H1 (cell line): ENCODE data around the gene ELL. TPM values are rescaled to one million over a fixed set of nuclear protein-coding genes. Genes with fewer than 3 reads are reported as not detected.

Experiments used
- KDM1A ChIP-seq: fragments of 200-600, 300-600 bp; sonication (generic); IDR thresholded peaks from 2 replicates; pipeline ENCODE4 v1.7.1; 2016; ENCODE audit warnings: mild to moderate bottlenecking, low read length, borderline replicate concordance
- polyA plus RNA-seq, 7 experiments: library from polyadenylated mRNA; depleted of rRNA in 3 of 7; stranded (reverse) in 5 of 7; unstranded in 2 of 7; fragments of >200 nt in 5 of 7; fragments of 200-250 nt in 2 of 7; gene quantifications; 1 replicate in 5 of 7; 2 replicates in 1 of 7; 4 replicates in 1 of 7; pipeline versions ENCODE4 v1.2.1 to v1.2.3, GENCODE V29; 2011 to 2013; ENCODE audit warnings: missing spikeins in 2 of 7, mixed read lengths in 2 of 7
- total RNA-seq: library from RNA; stranded (reverse); fragmentation: NEBNext Ultra II Directional; extraction: Animal tissue kit (Norgen Biotek cat#: 25700); gene quantifications from 2 replicates; pipeline ENCODE4 v1.2.1, GENCODE V29; 2021

ELL gene
- total and polyA plus RNA-seq, 2 of the 8 experiments (the other 6 are each of a cell fraction or from before 2014, with no cell fraction given), result 5.2 to 10.5 TPM

GRCh38 chr19:18449552-18449951 is 72.3 kb downstream of the ELL start (continued):
- TF ChIP-seq KDM1A, result no peak
